ENCODE results near the gene GPR3.

- TF ChIP-seq TCF12 (IDR thresholded peaks at IDR 0.05; ENCODE audit: low read depth) (no peak), ZBTB7A (IDR thresholded peaks at IDR 0.05; ENCODE audit: low read depth) (no peak), EGR1 (IDR thresholded peaks at IDR 0.05) (no peak), EP300 (IDR thresholded peaks at IDR 0.05; ENCODE audit: borderline replicate concordance) (no peak), RAD21 (IDR thresholded peaks at IDR 0.05; ENCODE audit: low read depth) (no peak), REST (IDR thresholded peaks at IDR 0.05; ENCODE audit: low read depth) (peak; percentile 37; the same call in 1 of the 2 replicates), MAX (IDR thresholded peaks at IDR 0.05) (no peak), CEBPB (IDR thresholded peaks at IDR 0.05) (no peak), TAF1 (IDR thresholded peaks at IDR 0.05; ENCODE audit: low read depth) (no peak), NFIC (IDR thresholded peaks at IDR 0.05) (no peak)
These were observed 12.2 kb upstream of the GPR3 start for GRCh38 chr1:27380224-27380623.

Data from Ishikawa (cell line).